GM19463 (cell line): ENCODE data around the gene UPF1.

ENCODE experiments used
- ATAC-seq: cut with Tn5 transposase; IDR thresholded peaks from one replicate; pipeline ENCODE4 v1.9.1; 2021; ENCODE audit warnings: mild to moderate bottlenecking, moderate library complexity; ENCODE audit not compliant: unreplicated experiment

The UPF1 gene

DNA sequence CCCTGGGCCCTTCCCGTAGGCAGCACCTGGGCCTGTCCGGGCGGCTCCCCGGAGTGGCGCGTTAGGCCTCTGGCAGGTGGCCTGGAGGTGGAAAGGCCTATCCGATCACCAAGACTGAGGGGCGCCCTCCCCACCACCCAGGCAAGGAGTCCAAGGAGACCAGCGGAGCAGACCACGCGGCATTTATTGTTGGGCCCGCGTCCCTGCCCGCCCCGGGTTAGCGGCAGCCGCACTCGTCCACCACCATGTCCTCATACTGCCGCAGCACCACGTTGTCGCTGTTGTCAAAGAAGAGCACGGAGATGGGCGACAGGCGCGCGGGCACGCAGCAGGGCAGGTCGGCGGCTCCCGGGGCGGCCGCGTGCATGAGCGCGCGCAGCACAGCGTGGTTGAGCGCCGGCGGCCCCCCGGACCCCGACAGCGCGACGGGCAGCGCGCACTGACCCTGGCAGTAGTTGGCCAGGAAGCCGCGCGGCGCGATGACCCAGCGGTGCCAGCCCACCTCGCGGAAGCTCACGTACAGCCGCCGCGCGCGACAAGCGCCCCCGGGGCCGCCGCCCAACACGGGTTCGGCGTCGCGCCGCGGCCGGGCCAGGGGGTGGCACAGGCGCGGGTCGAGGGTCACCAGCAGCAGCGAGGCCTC lies 36.7 kb downstream of the UPF1 start:
- no peak for ATAC-seq

DNA sequence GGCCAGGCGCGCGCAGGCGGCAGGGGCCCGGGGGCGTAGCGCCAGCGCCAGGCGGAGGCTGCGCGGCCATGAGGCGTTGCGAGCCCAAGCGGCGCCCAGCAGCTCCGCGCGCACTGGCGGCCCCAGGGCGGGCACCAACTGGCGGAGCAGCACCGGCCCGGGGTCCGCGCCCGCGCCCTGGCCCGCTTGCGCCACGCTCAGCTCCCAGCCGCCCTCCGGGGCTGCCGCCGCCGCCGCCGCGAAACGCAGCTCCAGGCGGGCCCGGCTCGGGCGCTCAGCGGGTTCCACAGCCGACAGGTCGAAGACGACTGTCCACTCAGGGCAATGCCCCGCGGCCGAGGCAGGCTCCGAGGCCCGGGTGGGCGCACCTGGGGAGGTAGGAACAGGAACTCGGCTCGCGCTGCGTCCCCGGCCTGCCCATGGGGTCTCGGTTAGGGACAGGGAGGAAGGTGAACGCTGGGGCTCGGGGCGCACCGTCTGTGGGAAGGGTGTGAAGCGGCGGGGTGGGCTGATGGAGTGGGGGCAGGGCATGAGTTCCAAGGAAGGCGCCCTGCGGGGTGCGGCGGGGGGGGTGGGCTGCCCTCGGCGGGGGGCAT lies 37.4 kb downstream of the UPF1 start:
- no peak for ATAC-seq

- ATAC-seq, result no peak
Observed at GRCh38 chr19:18869781-18870530, 38.2 kb downstream of the UPF1 start.

- ATAC-seq, result no peak
Observed at GRCh38 chr19:18870531-18871172, 38.9 kb downstream of the UPF1 start.

DNA sequence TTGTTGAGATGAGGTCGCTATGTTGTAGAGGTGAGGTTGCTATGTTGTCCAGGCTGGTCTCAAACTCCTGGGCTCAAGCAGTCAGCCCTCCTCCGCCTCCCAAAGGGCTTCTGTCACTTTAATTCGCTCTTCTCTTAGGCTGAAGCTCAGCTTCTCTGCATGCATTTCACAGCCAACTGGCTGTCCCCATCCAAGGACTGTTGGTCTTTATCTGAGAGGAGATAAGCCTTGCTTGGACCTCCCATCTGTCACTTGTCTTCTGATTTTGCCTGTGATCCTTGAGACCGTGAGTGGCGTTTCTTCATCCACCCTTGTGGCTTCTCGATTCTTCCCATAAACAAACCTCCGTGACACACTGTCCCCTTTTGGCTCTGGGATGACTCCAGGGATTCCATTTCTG lies 39.8 kb downstream of the UPF1 start:
- no peak for ATAC-seq

DNA sequence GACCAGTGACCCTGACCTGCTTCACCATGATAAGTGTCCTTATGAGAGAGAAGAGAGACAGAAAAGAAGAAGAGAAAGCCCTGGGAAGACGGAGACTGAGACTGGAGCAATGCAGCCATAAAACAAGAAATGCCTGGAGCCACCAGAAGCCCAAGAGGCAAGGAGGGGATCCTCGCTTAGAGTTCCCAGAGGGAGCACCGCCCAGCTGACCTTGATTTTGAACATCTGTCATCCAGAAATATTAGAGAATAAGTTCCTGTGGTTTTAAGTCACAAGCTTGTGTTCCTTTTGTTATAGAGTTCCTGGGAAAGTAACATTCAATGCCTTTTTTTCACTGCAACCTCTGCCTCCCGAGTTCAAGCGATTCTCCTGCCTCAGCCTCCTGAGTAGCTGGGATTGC lies 44.0 kb downstream of the UPF1 start:
- ATAC-seq, result no peak

DNA sequence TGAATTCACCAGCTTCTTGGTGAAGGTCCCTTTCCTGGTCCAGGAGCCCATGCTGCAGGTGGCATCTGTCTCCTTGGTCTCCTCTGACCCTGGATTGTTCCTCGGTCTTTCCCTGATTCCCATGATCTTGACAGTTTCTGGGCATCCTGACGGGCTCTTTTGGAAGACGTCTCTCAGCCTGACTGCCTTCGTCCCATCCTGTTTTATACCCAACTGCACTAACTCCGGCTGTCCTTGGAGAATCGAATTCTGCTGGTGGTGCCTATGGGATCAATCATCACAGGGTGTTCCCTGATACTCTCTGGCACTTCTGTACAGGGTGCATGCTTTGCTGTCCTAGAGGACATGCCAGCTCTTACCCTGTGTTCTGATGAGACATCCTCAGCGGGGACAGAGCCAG lies 45.1 kb downstream of the UPF1 start:
- ATAC-seq, result no peak

GRCh38 chr19:18878058-18878797 lies 46.5 kb downstream of the UPF1 start:
- no peak for ATAC-seq

GRCh38 chr19:18878858-18879578 lies 47.3 kb downstream of the UPF1 start:
- no peak for ATAC-seq

GRCh38 chr19:18879579-18880373 lies 48.0 kb downstream of the UPF1 start:
- ATAC-seq, result no peak

DNA sequence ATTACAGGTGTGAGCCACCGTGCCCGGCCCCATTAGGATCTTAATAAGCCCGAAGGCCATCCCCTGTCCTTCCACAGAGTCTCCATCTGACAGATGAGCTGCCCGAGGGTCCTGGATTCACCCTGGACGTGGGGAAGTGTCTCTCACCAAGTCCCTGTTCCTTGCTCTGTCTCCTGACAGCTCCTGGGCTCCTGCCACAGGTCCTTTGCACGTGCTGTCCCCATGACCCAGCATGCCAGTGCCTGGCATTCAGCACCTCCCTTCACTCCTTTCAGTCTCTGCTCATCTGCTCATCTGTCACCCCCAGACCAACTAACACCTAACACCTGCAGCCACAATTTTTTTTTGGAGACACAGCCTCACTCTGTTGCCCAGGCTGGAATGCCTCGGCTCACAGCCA lies 49.7 kb downstream of the UPF1 start:
- no peak for ATAC-seq

DNA sequence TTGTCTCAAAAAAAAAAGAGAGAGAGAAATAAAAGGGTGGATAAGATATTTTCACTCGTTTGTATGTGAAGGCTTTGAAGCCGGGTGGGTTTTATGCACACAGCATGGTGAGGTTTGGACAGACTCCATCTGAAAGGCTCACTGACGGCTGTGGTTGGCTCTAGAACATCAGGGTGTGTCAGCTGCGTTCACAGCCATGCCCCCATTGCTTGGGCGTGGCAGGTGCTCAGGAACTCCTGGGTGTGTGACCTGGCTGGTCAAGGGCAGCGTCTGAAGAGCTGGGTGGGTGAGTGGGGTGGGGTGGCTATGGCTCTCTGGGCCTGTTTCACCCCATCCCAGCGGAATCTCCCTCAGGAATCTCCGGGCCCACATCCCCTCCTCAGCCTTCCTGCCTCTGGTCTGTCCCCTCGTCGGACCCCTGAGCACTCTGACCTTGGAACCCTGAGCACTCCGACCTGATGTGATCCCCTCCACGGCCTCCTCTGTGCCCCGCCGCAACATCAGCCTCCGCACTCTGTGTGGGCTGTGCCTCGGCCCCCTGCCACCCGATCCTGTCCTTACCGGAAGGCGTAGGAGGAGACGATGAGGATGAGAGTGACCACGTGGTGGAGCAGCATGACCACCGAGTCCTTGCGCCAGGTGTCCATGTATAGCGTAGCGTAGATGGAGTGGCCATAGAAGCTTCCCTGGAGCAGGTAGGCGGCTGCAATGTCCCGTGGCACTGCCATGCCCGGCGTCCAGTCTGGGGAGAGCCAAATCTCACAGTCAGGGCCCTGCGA lies 52.0 kb downstream of the UPF1 start:
- no peak for ATAC-seq

- no peak for ATAC-seq
Observed at GRCh38 chr19:18886972-18887371, 55.2 kb downstream of the UPF1 start.

GRCh38 chr19:18889949-18890745 lies 58.4 kb downstream of the UPF1 start:
- no peak for ATAC-seq

DNA sequence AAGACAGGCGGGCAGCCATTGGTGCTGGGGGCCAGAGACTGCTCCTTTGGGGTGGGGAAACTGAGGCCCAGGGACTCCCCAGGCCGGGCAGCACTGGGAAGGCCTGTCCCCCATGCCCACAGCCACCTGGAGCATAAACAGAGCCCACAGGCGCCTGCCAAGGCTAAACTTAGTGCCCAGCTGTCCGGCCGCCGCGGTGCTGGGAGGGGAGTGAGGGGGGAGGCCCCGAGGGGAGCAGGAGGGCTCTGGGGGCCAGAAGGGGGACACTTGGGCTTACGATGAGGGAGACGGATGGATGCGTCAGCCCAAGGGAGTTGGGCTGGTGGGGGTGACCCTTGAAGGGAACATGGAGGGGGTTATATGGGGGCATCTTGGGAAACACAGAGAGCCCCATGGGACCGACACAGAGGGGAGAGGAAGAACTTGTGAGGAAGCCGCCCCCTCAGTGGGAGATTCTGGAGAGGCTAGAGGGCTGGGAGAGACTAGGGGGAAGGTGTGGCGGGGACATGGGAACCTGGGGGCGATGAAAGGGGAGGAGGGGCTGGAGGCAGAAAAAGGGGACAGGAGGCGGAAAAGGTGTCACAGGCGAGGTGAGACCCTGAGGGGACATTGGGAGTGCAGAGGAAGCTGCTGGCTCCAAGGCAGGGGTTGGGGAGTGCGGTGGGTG lies 62.0 kb downstream of the UPF1 start:
- ATAC-seq, result no peak

DNA sequence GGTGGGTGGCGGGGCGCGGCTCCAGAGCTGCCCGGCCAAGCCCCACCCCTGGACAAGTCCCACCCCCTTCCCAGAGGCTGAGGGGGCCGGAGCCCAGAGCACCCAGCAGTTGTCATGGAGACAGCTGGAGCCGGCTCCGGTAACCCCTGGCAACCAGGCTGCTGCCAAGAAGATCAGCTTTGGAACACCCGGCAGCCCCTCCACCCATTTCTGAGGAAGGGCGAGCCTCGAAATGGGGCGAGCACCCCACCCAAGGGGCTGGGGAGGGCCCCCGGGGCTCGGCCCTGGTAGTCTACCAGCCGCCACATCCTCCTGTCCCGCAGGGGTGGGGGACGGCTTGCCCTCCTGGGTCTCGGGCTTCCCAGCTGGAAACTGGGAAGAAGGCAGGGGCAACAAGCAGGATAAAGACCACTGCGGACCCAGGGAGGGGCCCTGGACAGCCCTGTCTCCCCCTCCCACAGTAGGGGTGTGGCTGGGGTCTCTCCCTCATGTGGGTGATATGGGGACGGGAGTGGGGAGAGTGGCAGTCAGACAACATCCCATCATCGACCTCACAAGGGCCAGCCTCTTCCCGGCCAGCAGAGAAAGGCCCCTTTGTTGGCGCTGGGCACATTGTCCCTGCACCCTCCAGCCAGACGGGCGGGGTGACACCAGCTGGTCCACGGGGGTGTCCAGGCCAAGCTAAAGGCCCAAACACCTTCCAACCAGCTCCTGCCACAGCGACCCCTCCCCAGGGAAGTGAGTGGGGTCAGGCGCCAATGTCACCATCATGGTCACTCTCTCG lies 62.7 kb downstream of the UPF1 start:
- no peak for ATAC-seq
